MCF 10A (cell line): ENCODE data around the gene CPSF4. TPM values are rescaled to one million over a fixed set of nuclear protein-coding genes. Genes with fewer than 3 reads are reported as not detected.
A peak's percentile ranks its signal among the peaks of the same experiment; 100 is the strongest.
"Not testable (repeated sequence)": the region's sequence is repeated elsewhere in the genome, so short reads cannot be mapped to it uniquely, and the experiment has no call there.

Source experiments
- BruUV-seq: library from RNA; stranded (reverse); fragments of 400-500 nt; replicated peaks from 2 replicates; lab custom pipeline; 2021; lab: Mats Ljungman, UMichigan
- CTCF ChIA-PET: fragments of 300-600 bp; sonication (Branson Sonifier 250); formaldehyde crosslinking; extraction: SDS; loops from one replicate; lab custom pipeline; 2021; ENCODE audit warnings: antibody characterized with exemption, inconsistent platforms; lab: Yijun Ruan, JAX
- POLR2A ChIA-PET: fragments of 300-600, 350-650 bp; sonication (Branson Sonifier 250); formaldehyde crosslinking; extraction: SDS; loops from one replicate; lab custom pipeline; 2020; ENCODE audit warnings: antibody characterized with exemption, inconsistent platforms; lab: Yijun Ruan, JAX
- DNase-seq: peaks from one replicate; pipeline ENCODE4 v3.0.0-alpha.2; 2018; ENCODE audit not compliant: unreplicated experiment
- H3K27ac Mint-ChIP-seq: one replicate; pipeline ENCODE4 v1.8.0; 2022; ENCODE audit warnings: mild to moderate bottlenecking, low read depth, mixed read lengths; ENCODE audit not compliant: unreplicated experiment
- H3K27me3 Mint-ChIP-seq: one replicate; pipeline ENCODE4 v1.8.0; 2022; ENCODE audit warnings: mixed read lengths; ENCODE audit not compliant: insufficient read depth, unreplicated experiment
- H3K36me3 Mint-ChIP-seq: one replicate; pipeline ENCODE4 v1.8.0; 2022; ENCODE audit warnings: mild to moderate bottlenecking, moderate library complexity, mixed read lengths; ENCODE audit not compliant: insufficient read depth, unreplicated experiment
- H3K4me1 Mint-ChIP-seq: one replicate; pipeline ENCODE4 v1.8.0; 2022; ENCODE audit warnings: mixed read lengths; ENCODE audit not compliant: insufficient read depth, unreplicated experiment
- H3K4me3 Mint-ChIP-seq: one replicate; pipeline ENCODE4 v1.8.0; 2022; ENCODE audit warnings: mild to moderate bottlenecking, moderate library complexity, mixed read lengths; ENCODE audit not compliant: unreplicated experiment
- H3K9me3 Mint-ChIP-seq: one replicate; pipeline ENCODE4 v1.8.0; 2022; ENCODE audit warnings: mixed read lengths; ENCODE audit not compliant: unreplicated experiment
- intact Hi-C: fragments of 100-400 bp; cut with micrococcal nuclease; formaldehyde crosslinking; loops from 2 replicates; pipeline ENCODE4 v1.14.1; 2022
- total RNA-seq: library from RNA; stranded (reverse); gene quantifications from 2 replicates; pipeline ENCODE4 v1.2.3, GENCODE V29; 2022
- TF ChIP-seq, protein P1 (sequence below): fragments of 200-600 bp; IDR thresholded peaks from one replicate; pipeline ENCODE4 v1.8.0; 2022; ENCODE audit warnings: antibody characterized with exemption, mild to moderate bottlenecking; ENCODE audit not compliant: unreplicated experiment

The CPSF4 gene
- total RNA-seq, 1 experiment from 2014 or later, result 62.6 TPM

GRCh38 chr7:99499371-99499720 is 60.6 kb downstream of the CPSF4 start:
- peaks cover 56% of the 10 kb centered on the region for H3K36me3 Mint-ChIP-seq
- no peaks in the 10 kb centered on the region for H3K27me3 Mint-ChIP-seq
- peak overlapping the region; percentile 100 for H3K27ac Mint-ChIP-seq
- ChIA-PET CTCF (interaction anchor here (0.6 to 1.1 kb wide), 4 partner anchors 8 to 933 kb away, joined by 3 to 5 read pairs (median 4); no protein-coding TSS in a partner anchor), POLR2A (interaction anchor here (0.8 to 4.5 kb wide), 29 partner anchors 9 to 929 kb away, joined by 3 to 51 read pairs (median 5); partner anchors contain the start of genes ATP5MF, BUD31, CPSF4 and FAM200A)
- H3K9me3 Mint-ChIP-seq, result no peaks in the 10 kb centered on the region
- H3K4me3 Mint-ChIP-seq, result peak overlapping the region; percentile 98
- TF ChIP-seq, protein P1, sequence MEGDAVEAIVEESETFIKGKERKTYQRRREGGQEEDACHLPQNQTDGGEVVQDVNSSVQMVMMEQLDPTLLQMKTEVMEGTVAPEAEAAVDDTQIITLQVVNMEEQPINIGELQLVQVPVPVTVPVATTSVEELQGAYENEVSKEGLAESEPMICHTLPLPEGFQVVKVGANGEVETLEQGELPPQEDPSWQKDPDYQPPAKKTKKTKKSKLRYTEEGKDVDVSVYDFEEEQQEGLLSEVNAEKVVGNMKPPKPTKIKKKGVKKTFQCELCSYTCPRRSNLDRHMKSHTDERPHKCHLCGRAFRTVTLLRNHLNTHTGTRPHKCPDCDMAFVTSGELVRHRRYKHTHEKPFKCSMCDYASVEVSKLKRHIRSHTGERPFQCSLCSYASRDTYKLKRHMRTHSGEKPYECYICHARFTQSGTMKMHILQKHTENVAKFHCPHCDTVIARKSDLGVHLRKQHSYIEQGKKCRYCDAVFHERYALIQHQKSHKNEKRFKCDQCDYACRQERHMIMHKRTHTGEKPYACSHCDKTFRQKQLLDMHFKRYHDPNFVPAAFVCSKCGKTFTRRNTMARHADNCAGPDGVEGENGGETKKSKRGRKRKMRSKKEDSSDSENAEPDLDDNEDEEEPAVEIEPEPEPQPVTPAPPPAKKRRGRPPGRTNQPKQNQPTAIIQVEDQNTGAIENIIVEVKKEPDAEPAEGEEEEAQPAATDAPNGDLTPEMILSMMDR, result no peak
- BruUV-seq, result no TSS peak
- no peak for DNase-seq
- peaks cover 13% of the 10 kb centered on the region for H3K4me1 Mint-ChIP-seq
- intact Hi-C loops, result no loop called here

DNA sequence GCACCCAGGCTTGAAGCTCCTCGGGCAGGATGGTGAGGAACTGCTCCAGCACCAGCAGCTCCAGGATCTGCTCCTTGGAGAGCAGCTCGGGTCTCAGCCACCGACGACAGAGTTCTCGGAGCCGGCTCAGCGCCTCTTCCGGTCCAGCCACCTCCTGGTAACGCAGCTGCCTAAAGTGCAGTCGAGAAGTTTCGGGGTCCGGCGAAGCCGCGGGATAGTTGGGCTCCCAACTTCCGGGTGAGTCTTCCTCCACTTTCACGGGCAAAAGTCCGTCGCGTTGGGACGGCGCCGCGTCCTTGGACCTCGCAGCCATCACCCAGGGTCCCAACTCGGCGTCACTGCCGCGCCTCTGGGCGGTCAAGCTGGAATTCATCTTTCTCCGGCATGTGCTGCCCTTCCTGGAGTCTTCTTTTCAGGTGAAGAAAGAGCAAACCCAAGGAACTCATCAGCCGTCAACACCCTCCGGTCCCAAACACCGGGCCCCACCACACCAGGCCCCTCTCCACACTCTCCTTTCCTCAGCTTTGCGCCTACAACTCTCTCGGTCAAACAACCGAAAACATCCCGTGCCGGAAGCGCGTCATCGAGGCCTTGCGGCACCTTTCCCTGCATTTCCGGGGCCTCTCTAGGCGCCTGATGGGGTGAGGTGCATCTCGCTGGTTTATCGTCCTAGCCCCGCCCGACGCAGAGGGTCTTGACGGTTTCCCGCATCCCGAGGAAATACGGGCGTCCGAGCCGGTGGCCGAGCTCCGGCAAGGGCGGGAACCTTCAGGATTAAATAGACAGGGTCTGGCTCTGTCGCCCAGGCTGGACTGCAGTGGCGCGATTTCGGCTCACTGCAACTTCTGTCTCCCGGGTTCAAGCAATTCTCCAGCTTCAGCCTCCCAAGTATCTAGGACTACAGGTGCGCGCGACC is 61.2 kb downstream of the CPSF4 start, which contains the start of gene ZNF394:
Gene ZNF394, minus strand, starts transcription at position 561 of the 916 bp plus-strand sequence. Its CDS starts 188 bp downstream, at position 373.
- CTCF ChIA-PET, result interaction anchor here (0.6 to 1.1 kb wide), 3 partner anchors 9 to 934 kb away, joined by 3 to 4 read pairs (median 4); no protein-coding TSS in a partner anchor

GRCh38 chr7:99500637-99501009 is 61.9 kb downstream of the CPSF4 start:
- Mint-ChIP-seq H3K4me3 (peak overlapping the region; percentile 98), H3K36me3 (peaks cover 43% of the 10 kb centered on the region), H3K9me3 (no peaks in the 10 kb centered on the region), H3K4me1 (peaks cover 15% of the 10 kb centered on the region), H3K27me3 (no peaks in the 10 kb centered on the region), H3K27ac (peak overlapping the region; percentile 100)
- TF ChIP-seq, protein P1, result no peak
- POLR2A ChIA-PET, result interaction anchor here (0.7 to 4.5 kb wide), 29 partner anchors 10 to 928 kb away, joined by 3 to 51 read pairs (median 4); partner anchors contain the start of genes ARPC1A, ATP5MF, CPSF4 and FAM200A
- intact Hi-C loops, result no loop called here
- no TSS peak for BruUV-seq
- no peak for DNase-seq
- CTCF ChIA-PET, result interaction anchor here (0.6 kb wide), 1 partner anchor 37 kb away, joined by 4 read pairs; no protein-coding TSS in a partner anchor

More for the DNA sequence above, 61.2 kb downstream of the CPSF4 start, which contains the start of gene ZNF394:
- no peaks in the 10 kb centered on the region for H3K27me3 Mint-ChIP-seq
- H3K36me3 Mint-ChIP-seq, result peaks cover 50% of the 10 kb centered on the region
- DNase-seq, result peak; percentile 94
- intact Hi-C loops, result no loop called here
- peak within 1 kb of the TSS; percentile 98 for H3K4me3 Mint-ChIP-seq
- peaks cover 13% of the 10 kb centered on the region for H3K4me1 Mint-ChIP-seq
- H3K9me3 Mint-ChIP-seq, result no peaks in the 10 kb centered on the region
- peak within 1 kb of the TSS; percentile 100 for H3K27ac Mint-ChIP-seq
- TSS peak; percentile 84 for BruUV-seq
- TF ChIP-seq, protein P1, result no peak
- POLR2A ChIA-PET, result interaction anchor here (0.6 to 4.5 kb wide), 41 partner anchors 8 to 929 kb away, joined by 3 to 51 read pairs (median 4); partner anchors contain the start of genes ARPC1A, ATP5MF, BUD31 and CPSF4

DNA sequence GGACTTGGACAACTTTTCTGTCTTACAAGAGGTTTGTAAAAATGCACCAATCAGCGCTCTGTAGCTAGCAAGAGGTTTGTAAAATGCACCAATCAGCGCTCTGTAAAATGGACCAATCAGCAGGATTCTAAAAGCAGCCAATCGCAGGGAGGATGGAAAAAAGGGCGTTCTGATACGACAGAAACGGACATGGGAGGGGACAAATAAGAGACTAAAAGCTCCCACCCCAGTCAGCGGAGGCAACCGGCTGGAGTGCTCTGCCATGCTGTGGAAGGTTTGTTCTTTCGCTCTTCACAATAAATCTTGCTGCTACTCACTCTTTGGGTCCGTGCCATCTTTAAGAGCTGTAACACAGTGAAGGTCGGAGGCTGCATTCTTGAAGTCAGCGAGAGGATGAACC is 62.5 kb downstream of the CPSF4 start:
- H3K27me3 Mint-ChIP-seq, intact Hi-C loops, DNase-seq, BruUV-seq, H3K27ac Mint-ChIP-seq, H3K9me3 Mint-ChIP-seq: not testable (repeated sequence)
- CTCF ChIA-PET, result interaction anchor here (0.6 to 0.7 kb wide), 2 partner anchors 24 to 37 kb away, joined by 3 to 4 read pairs; no protein-coding TSS in a partner anchor
- peaks cover 21% of the 10 kb centered on the region for H3K4me1 Mint-ChIP-seq
- POLR2A ChIA-PET, result interaction anchor here (0.5 to 4.5 kb wide), 8 partner anchors 28 to 395 kb away, joined by 3 to 51 read pairs (median 22); partner anchors contain the start of genes ATP5MF, CPSF4, FAM200A and PTCD1
- peaks cover 40% of the 10 kb centered on the region for H3K36me3 Mint-ChIP-seq
- peak overlapping the region; percentile 98 for H3K4me3 Mint-ChIP-seq
